MM.1S (cell line): ENCODE measurements around the gene ATP5F1E.

Experiments
- CTCF ChIP-seq: fragments of 300-600 bp; sonication (generic); IDR thresholded peaks from 2 replicates; pipeline ENCODE4 v1.5.1; 2016; ENCODE audit warnings: antibody characterized with exemption, low read length, mixed read lengths
- EZH2phosphoT487 ChIP-seq: fragments of 300-600 bp; sonication (generic); IDR thresholded peaks from 2 replicates; pipeline ENCODE4 v1.6.1; 2018; ENCODE audit warnings: antibody characterized with exemption, low read length

- TF ChIP-seq CTCF = no peak
- no peak for TF ChIP-seq EZH2phosphoT487
Observed at GRCh38 chr20:59063358-59064213, 31.5 kb upstream of the ATP5F1E start.
